Mesendoderm (in vitro differentiated cells): ENCODE data around the gene MRPS7.

Experiments used
- DNase-seq: peaks from one replicate; pipeline ENCODE4 v3.0.0; 2013
- H2AK5ac ChIP-seq: 2 replicates; pipeline ENCODE4 v1.6.1; 2013; ENCODE audit warnings: low read length, inconsistent platforms
- H2BK120ac ChIP-seq: 2 replicates; pipeline ENCODE4 v1.6.1; 2013; ENCODE audit warnings: low read depth, mild to moderate bottlenecking, low read length, moderate library complexity, mixed read lengths
- H2BK15ac ChIP-seq: replicated peaks from 2 replicates; pipeline ENCODE4 v1.6.1; 2013; ENCODE audit warnings: low read depth, mild to moderate bottlenecking, moderate library complexity
- H2BK5ac ChIP-seq: 2 replicates; pipeline ENCODE4 v1.6.1; 2013; ENCODE audit warnings: low read length, inconsistent platforms
- H3K18ac ChIP-seq: 2 replicates; pipeline ENCODE4 v1.6.1; 2013; ENCODE audit warnings: mild to moderate bottlenecking, low read length, mixed read lengths
- H3K23ac ChIP-seq: one replicate; pipeline ENCODE4 v1.6.1; 2013; ENCODE audit warnings: low read length
- H3K27ac ChIP-seq: 2 replicates; pipeline ENCODE4 v1.5.1; 2013; ENCODE audit warnings: low read depth, mild to moderate bottlenecking, inconsistent platforms, low read length, moderate library complexity
- H3K27me3 ChIP-seq: 2 replicates; pipeline ENCODE4 v1.6.1; 2013; ENCODE audit warnings: low read length, control low read depth, mild to moderate bottlenecking, inconsistent platforms; ENCODE audit not compliant: insufficient read depth, poor library complexity
- H3K36me3 ChIP-seq: 2 replicates; pipeline ENCODE4 v1.6.1; 2013; ENCODE audit warnings: low read length, inconsistent platforms; ENCODE audit not compliant: control insufficient read depth, insufficient read depth
- H3K4ac ChIP-seq: one replicate; pipeline ENCODE4 v1.6.1; 2013; ENCODE audit warnings: low read depth, mild to moderate bottlenecking, low read length, moderate library complexity
- H3K4me1 ChIP-seq: 2 replicates; pipeline ENCODE4 v1.6.1; 2013; ENCODE audit warnings: low read depth, low read length, inconsistent platforms; ENCODE audit not compliant: control insufficient read depth
- H3K4me2 ChIP-seq: 2 replicates; pipeline ENCODE4 v1.6.1; 2013; ENCODE audit warnings: low read length
- H3K4me3 ChIP-seq: 2 replicates; pipeline ENCODE4 v1.5.1; 2013; ENCODE audit warnings: mild to moderate bottlenecking, low read length
- H3K56ac ChIP-seq: one replicate; pipeline ENCODE4 v1.6.1; 2013; ENCODE audit warnings: low read length
- H3K79me1 ChIP-seq: 2 replicates; pipeline ENCODE4 v1.6.1; 2013; ENCODE audit warnings: low read length, inconsistent platforms
- H3K79me2 ChIP-seq: 2 replicates; pipeline ENCODE4 v1.6.1; 2013; ENCODE audit warnings: mild to moderate bottlenecking, low read length; ENCODE audit not compliant: control insufficient read depth, insufficient read depth
- H3K9ac ChIP-seq: 2 replicates; pipeline ENCODE4 v1.6.1; 2013; ENCODE audit warnings: low read length, inconsistent platforms
- H4K5ac ChIP-seq: one replicate; pipeline ENCODE4 v1.6.1; 2013; ENCODE audit warnings: low read length
- H4K8ac ChIP-seq: one replicate; pipeline ENCODE4 v1.6.1; 2013; ENCODE audit warnings: low read depth, mild to moderate bottlenecking, control low read depth, low read length, moderate library complexity
- WGBS: extraction: QIAGEN DNeasy Blood & Tissue Kit; methylation state at CpG from one replicate; pipeline ENCODE4 v1.1.7; 2013; ENCODE audit warnings: low lambda C conversion rate, missing lambda C conversion rate; ENCODE audit not compliant: insufficient coverage; ENCODE audit errors: extremely low coverage; 5-methylcytosine and 5-hydroxymethylcytosine counted together

The MRPS7 gene

DNA sequence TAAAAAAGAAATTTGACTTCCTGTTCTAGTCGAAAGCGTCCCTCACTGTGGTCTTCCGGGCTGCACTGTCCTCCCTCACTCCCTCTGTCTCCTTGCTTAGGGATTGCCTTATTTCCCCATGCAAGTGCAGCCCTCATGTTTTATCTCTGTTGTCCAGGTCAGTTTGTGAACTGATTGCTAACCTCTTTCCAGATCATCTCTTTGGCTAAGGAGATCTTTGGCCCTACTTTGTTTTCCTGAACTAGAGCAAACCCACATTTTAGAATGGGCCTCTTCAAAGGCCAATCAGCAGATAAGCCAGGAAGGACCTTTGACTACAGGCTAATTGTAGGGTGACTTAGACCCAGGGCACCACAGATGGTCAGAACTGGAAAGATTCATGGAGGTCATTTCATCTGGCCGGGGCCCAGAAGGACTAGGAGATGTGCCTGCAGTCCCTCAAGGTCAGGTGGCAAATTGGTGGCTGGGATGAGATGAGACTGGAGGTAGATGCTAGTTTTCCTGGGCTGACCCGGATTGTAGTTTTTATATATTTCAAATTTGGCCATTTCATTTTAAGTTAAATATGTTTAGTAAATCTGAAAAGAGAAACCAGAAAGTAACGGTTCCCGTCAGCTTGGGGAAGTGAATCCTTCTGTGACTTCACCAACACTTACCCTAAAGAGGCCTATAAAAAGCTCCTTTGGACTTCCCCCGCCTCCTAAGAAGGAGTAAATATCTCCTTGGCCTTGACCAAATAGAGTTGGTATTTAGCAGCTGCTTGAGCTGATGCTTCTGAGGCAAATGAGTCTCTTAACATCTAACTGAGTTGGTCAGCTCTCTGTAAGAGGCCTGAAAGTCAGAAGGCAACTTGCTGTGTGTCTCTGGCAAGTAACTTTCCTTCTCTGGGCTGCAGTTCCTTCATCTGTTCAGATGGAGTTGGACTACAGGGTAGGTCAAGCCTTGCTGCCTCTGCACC is 33.8 kb downstream of the MRPS7 start:
- no peak overlapping the region for H3K56ac ChIP-seq
- H3K27ac ChIP-seq = no peak overlapping the region
- H2BK120ac ChIP-seq = no peak overlapping the region
- no peak overlapping the region for H3K4me3 ChIP-seq
- H3K4me2 ChIP-seq = no peak overlapping the region
- no peak overlapping the region for H3K9ac ChIP-seq
- H3K79me1 ChIP-seq = no peaks in the 10 kb centered on the region
- no peak for DNase-seq
- H2BK5ac ChIP-seq = no peak overlapping the region
- H4K5ac ChIP-seq = no peak overlapping the region
- no peaks in the 10 kb centered on the region for H3K27me3 ChIP-seq
- no peak overlapping the region for H3K18ac ChIP-seq
- no peak overlapping the region for H2AK5ac ChIP-seq
- H3K4me1 ChIP-seq = no peaks in the 10 kb centered on the region
- H4K8ac ChIP-seq = no peak overlapping the region
- no peak overlapping the region for H3K23ac ChIP-seq
- no peak overlapping the region for H3K4ac ChIP-seq
- H3K79me2 ChIP-seq = no peaks in the 10 kb centered on the region
- no peak overlapping the region for H2BK15ac ChIP-seq
- WGBS = no CpG with 5 or more reads among the region's 8 CpGs
- no peaks in the 10 kb centered on the region for H3K36me3 ChIP-seq

- WGBS = no CpG with 5 or more reads among the region's 7 CpGs
- Histone ChIP-seq H2BK5ac (no peak overlapping the region), H2BK120ac (no peak overlapping the region), H3K27ac (no peak overlapping the region), H3K4me1 (no peaks in the 10 kb centered on the region), H3K23ac (no peak overlapping the region), H3K36me3 (no peaks in the 10 kb centered on the region), H4K8ac (no peak overlapping the region), H3K4me3 (no peak overlapping the region), H3K18ac (no peak overlapping the region), H3K79me1 (no peaks in the 10 kb centered on the region), H3K9ac (no peak overlapping the region), H2BK15ac (no peak overlapping the region), H3K56ac (no peak overlapping the region), H3K27me3 (no peaks in the 10 kb centered on the region), H4K5ac (no peak overlapping the region), H3K4ac (no peak overlapping the region), H3K4me2 (no peak overlapping the region), H2AK5ac (no peak overlapping the region), H3K79me2 (no peaks in the 10 kb centered on the region)
- no peak for DNase-seq
Observed at GRCh38 chr17:75300280-75300679, 38.6 kb downstream of the MRPS7 start.

GRCh38 chr17:75301049-75301448 is 39.4 kb downstream of the MRPS7 start:
- Histone ChIP-seq H3K23ac (no peak overlapping the region), H3K4me3 (no peak overlapping the region), H3K79me2 (no peaks in the 10 kb centered on the region), H3K4me1 (no peaks in the 10 kb centered on the region), H3K27ac (no peak overlapping the region), H3K4ac (no peak overlapping the region), H2BK5ac (no peak overlapping the region), H2BK120ac (no peak overlapping the region), H2AK5ac (no peak overlapping the region), H3K56ac (no peak overlapping the region), H3K4me2 (no peak overlapping the region), H3K18ac (no peak overlapping the region), H3K79me1 (no peaks in the 10 kb centered on the region), H3K27me3 (no peaks in the 10 kb centered on the region), H4K8ac (no peak overlapping the region), H3K9ac (no peak overlapping the region), H2BK15ac (no peak overlapping the region), H4K5ac (no peak overlapping the region), H3K36me3 (no peaks in the 10 kb centered on the region)
- DNase-seq = no peak
- WGBS = no CpG with 5 or more reads among the region's 9 CpGs

DNA sequence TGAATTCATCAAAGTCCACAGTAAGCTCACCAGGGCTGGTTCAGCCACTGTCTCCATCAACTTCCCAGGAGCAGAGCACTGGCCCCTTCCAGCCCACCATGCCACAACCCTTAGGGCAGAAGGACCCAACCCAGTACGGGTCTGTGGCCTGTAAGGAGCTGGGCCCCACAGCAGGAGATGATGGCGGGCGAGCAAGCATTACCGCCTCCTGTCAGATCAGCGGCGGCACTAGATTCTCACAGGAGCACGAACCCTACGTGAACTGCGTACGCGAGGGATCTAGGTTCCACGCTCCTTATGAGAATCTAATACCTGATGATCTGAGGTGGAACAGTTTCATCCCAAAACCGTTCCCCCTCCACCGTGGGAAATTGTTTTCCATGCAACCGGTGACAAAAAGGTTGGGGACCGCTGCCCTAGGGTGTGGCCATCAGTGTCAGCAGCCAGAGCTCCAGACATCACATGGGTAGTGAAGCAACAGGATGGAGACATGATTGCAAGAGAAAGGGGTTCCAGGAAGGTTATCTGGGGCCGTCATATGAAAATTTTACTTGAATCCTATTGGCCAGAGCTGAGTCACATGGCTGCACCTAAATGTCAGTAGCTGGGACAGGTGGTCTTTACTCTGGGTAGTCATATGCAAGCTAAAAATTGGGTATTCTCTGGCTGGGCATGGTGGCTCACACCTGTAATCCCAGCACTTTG is 40.0 kb downstream of the MRPS7 start:
- Histone ChIP-seq H3K27me3 (no peaks in the 10 kb centered on the region), H2BK5ac (no peak overlapping the region), H3K4me2 (no peak overlapping the region), H3K23ac (no peak overlapping the region), H2BK120ac (no peak overlapping the region), H2AK5ac (no peak overlapping the region), H4K5ac (no peak overlapping the region), H3K4me1 (no peaks in the 10 kb centered on the region), H2BK15ac (no peak overlapping the region), H3K9ac (no peak overlapping the region), H3K4ac (no peak overlapping the region), H3K79me1 (no peaks in the 10 kb centered on the region), H3K36me3 (no peaks in the 10 kb centered on the region), H3K79me2 (no peaks in the 10 kb centered on the region), H3K18ac (no peak overlapping the region), H3K4me3 (no peak overlapping the region), H4K8ac (no peak overlapping the region), H3K27ac (no peak overlapping the region), H3K56ac (no peak overlapping the region)
- WGBS = no CpG with 5 or more reads among the region's 17 CpGs
- no peak for DNase-seq

GRCh38 chr17:75307957-75308731 is 46.5 kb downstream of the MRPS7 start:
- no peak overlapping the region for H3K4ac ChIP-seq
- no peak overlapping the region for H3K4me2 ChIP-seq
- no peak overlapping the region for H3K56ac ChIP-seq
- no peak overlapping the region for H4K8ac ChIP-seq
- H3K9ac ChIP-seq = no peak overlapping the region
- no CpG with 5 or more reads among the region's 13 CpGs for WGBS
- no peak overlapping the region for H2AK5ac ChIP-seq
- H3K18ac ChIP-seq = no peak overlapping the region
- H3K23ac ChIP-seq = no peak overlapping the region
- H3K4me3 ChIP-seq = no peak overlapping the region
- no peaks in the 10 kb centered on the region for H3K79me1 ChIP-seq
- no peak overlapping the region for H2BK120ac ChIP-seq
- H2BK5ac ChIP-seq = no peak overlapping the region
- H3K36me3 ChIP-seq = no peaks in the 10 kb centered on the region
- no peaks in the 10 kb centered on the region for H3K79me2 ChIP-seq
- no peak for DNase-seq
- no peaks in the 10 kb centered on the region for H3K4me1 ChIP-seq
- no peak overlapping the region for H4K5ac ChIP-seq
- no peak overlapping the region for H3K27ac ChIP-seq
- no peak overlapping the region for H2BK15ac ChIP-seq
- no peaks in the 10 kb centered on the region for H3K27me3 ChIP-seq
